Activated T-cell treated with anti-CD3 and anti-CD28 coated beads, Interleukin-2, amount 50 U/mL, for 1 hour (primary cell): ENCODE results near the gene MUTYH.
"Not testable (repeated sequence)": the region's sequence is repeated elsewhere in the genome, so short reads cannot be mapped to it uniquely, and the experiment has no call there.

Experiments
- DNase-seq: peaks from one replicate; pipeline ENCODE4 v3.0.0-alpha.2; 2020

MUTYH gene

GRCh38 chr1:45339789-45340558 is at the start of gene MUTYH, which contains the start of gene TOE1:
Gene MUTYH, minus strand, starts transcription at chr1:45340440. Its CDS starts 5,935 bp downstream, at chr1:45334505.
Gene TOE1, plus strand, starts transcription at chr1:45340170. Its CDS starts 83 bp downstream, at chr1:45340253.
- DNase-seq: peak; percentile 90

- DNase-seq: no peak
Measured at GRCh38 chr1:45386219-45386618, 46.0 kb upstream of the MUTYH start.

GRCh38 chr1:45385302-45385701 is 45.1 kb upstream of the MUTYH start:
- no peak for DNase-seq

GRCh38 chr1:45384213-45384612 is 44.0 kb upstream of the MUTYH start:
- not testable (repeated sequence) for DNase-seq

GRCh38 chr1:45383191-45383590 is 43.0 kb upstream of the MUTYH start:
- no peak for DNase-seq

- no peak for DNase-seq
Measured at GRCh38 chr1:45381243-45381642, 41.0 kb upstream of the MUTYH start.

- DNase-seq: no peak
Measured at GRCh38 chr1:45380730-45381129, 40.5 kb upstream of the MUTYH start.

- no peak for DNase-seq
Measured at GRCh38 chr1:45380125-45380524, 39.9 kb upstream of the MUTYH start.

- no peak for DNase-seq
Measured at GRCh38 chr1:45379524-45379923, 39.3 kb upstream of the MUTYH start.

GRCh38 chr1:45378184-45378583 is 37.9 kb upstream of the MUTYH start:
- DNase-seq: no peak

- DNase-seq: no peak
Measured at GRCh38 chr1:45375104-45376090, 35.2 kb upstream of the MUTYH start.

GRCh38 chr1:45373573-45373972 is 33.3 kb upstream of the MUTYH start:
- no peak for DNase-seq

- DNase-seq: no peak
Measured at GRCh38 chr1:45370575-45370974, 30.3 kb upstream of the MUTYH start.

GRCh38 chr1:45365051-45365450 is 24.8 kb upstream of the MUTYH start:
- DNase-seq: no peak

GRCh38 chr1:45364294-45364693 is 24.1 kb upstream of the MUTYH start:
- DNase-seq: no peak

- DNase-seq: not testable (repeated sequence)
Measured at GRCh38 chr1:45360981-45361380, 20.7 kb upstream of the MUTYH start.

GRCh38 chr1:45359882-45360513 is 19.8 kb upstream of the MUTYH start:
- DNase-seq: no peak

GRCh38 chr1:45356186-45356585 is 15.9 kb upstream of the MUTYH start:
- DNase-seq: no peak

- DNase-seq: no peak
Measured at GRCh38 chr1:45355683-45356082, 15.4 kb upstream of the MUTYH start.

- no peak for DNase-seq
Measured at GRCh38 chr1:45354838-45355237, 14.6 kb upstream of the MUTYH start.

GRCh38 chr1:45353685-45354084 is 13.4 kb upstream of the MUTYH start:
- DNase-seq: no peak

GRCh38 chr1:45351508-45351907 is 11.3 kb upstream of the MUTYH start:
- no peak for DNase-seq
